Nephron progenitor cell (in vitro differentiated cells): ENCODE results near the gene FOXI1.

ENCODE experiments used
- DNase-seq: peaks from one replicate; pipeline ENCODE4 v3.0.0; 2021
- H3K27ac Mint-ChIP-seq: 2 replicates; pipeline ENCODE4 v1.8.0; 2021; ENCODE audit warnings: mild to moderate bottlenecking, moderate library complexity, mixed read lengths
- H3K27me3 Mint-ChIP-seq: 2 replicates; pipeline ENCODE4 v1.8.0; 2021; ENCODE audit warnings: mild to moderate bottlenecking, low read depth, mixed read lengths; ENCODE audit not compliant: poor library complexity
- H3K36me3 Mint-ChIP-seq: 2 replicates; pipeline ENCODE4 v1.8.0; 2021; ENCODE audit warnings: low read depth, mixed read lengths
- H3K4me1 Mint-ChIP-seq: 2 replicates; pipeline ENCODE4 v1.8.0; 2021; ENCODE audit warnings: mixed read lengths
- H3K4me3 Mint-ChIP-seq: 2 replicates; pipeline ENCODE4 v1.8.0; 2021; ENCODE audit warnings: mild to moderate bottlenecking, moderate library complexity, mixed read lengths
- H3K9me3 Mint-ChIP-seq: 2 replicates; pipeline ENCODE4 v1.8.0; 2021; ENCODE audit warnings: mild to moderate bottlenecking, moderate library complexity, mixed read lengths
- CTCF ChIP-seq: fragments of 200-600 bp; sonication (generic); IDR thresholded peaks from 2 replicates; pipeline ENCODE4 v1.5.0; 2021; ENCODE audit warnings: antibody characterized with exemption

FOXI1 gene

GRCh38 chr5:170076211-170076610 lies 29.5 kb upstream of the FOXI1 start:
- H3K27me3 Mint-ChIP-seq: peaks cover 35% of the 10 kb centered on the region
- H3K36me3 Mint-ChIP-seq: no peaks in the 10 kb centered on the region
- H3K27ac Mint-ChIP-seq: no peak overlapping the region
- no peaks in the 10 kb centered on the region for H3K9me3 Mint-ChIP-seq
- H3K4me3 Mint-ChIP-seq: no peak overlapping the region
- TF ChIP-seq CTCF: no peak
- no peaks in the 10 kb centered on the region for H3K4me1 Mint-ChIP-seq
- no peak for DNase-seq

- H3K4me3 Mint-ChIP-seq: no peak overlapping the region
- no peaks in the 10 kb centered on the region for H3K9me3 Mint-ChIP-seq
- H3K4me1 Mint-ChIP-seq: no peaks in the 10 kb centered on the region
- DNase-seq: no peak
- H3K27me3 Mint-ChIP-seq: peaks cover 35% of the 10 kb centered on the region
- no peaks in the 10 kb centered on the region for H3K36me3 Mint-ChIP-seq
- no peak for TF ChIP-seq CTCF
- no peak overlapping the region for H3K27ac Mint-ChIP-seq
These were observed 29.0 kb upstream of the FOXI1 start for GRCh38 chr5:170076739-170077138.

- Mint-ChIP-seq H3K27ac (no peak overlapping the region), H3K36me3 (no peaks in the 10 kb centered on the region), H3K4me3 (no peak overlapping the region), H3K4me1 (no peaks in the 10 kb centered on the region), H3K9me3 (no peaks in the 10 kb centered on the region), H3K27me3 (peaks cover 35% of the 10 kb centered on the region)
- no peak for TF ChIP-seq CTCF
- no peak for DNase-seq
These were observed 28.2 kb upstream of the FOXI1 start for GRCh38 chr5:170077526-170077925.

- TF ChIP-seq CTCF: no peak
- Mint-ChIP-seq H3K4me3 (no peak overlapping the region), H3K27me3 (peaks cover 37% of the 10 kb centered on the region), H3K4me1 (no peaks in the 10 kb centered on the region), H3K27ac (no peak overlapping the region), H3K9me3 (no peaks in the 10 kb centered on the region), H3K36me3 (no peaks in the 10 kb centered on the region)
- no peak for DNase-seq
These were observed 27.2 kb upstream of the FOXI1 start for GRCh38 chr5:170078458-170078857.

- H3K27me3 Mint-ChIP-seq: peaks cover 35% of the 10 kb centered on the region
- H3K4me3 Mint-ChIP-seq: no peak overlapping the region
- TF ChIP-seq CTCF: no peak
- H3K27ac Mint-ChIP-seq: no peak overlapping the region
- H3K4me1 Mint-ChIP-seq: no peaks in the 10 kb centered on the region
- no peak for DNase-seq
- no peaks in the 10 kb centered on the region for H3K36me3 Mint-ChIP-seq
- no peaks in the 10 kb centered on the region for H3K9me3 Mint-ChIP-seq
These were observed 26.8 kb upstream of the FOXI1 start for GRCh38 chr5:170078931-170079330.

GRCh38 chr5:170080217-170080616 lies 25.5 kb upstream of the FOXI1 start:
- Mint-ChIP-seq H3K4me1 (no peaks in the 10 kb centered on the region), H3K9me3 (no peaks in the 10 kb centered on the region), H3K4me3 (no peak overlapping the region), H3K27ac (no peak overlapping the region), H3K27me3 (peaks cover 28% of the 10 kb centered on the region), H3K36me3 (no peaks in the 10 kb centered on the region)
- no peak for DNase-seq
- no peak for TF ChIP-seq CTCF
